ENCODE results near the gene RNF38. TPM values are rescaled to one million over a fixed set of nuclear protein-coding genes. Genes with fewer than 3 reads are reported as not detected.

The RNF38 gene
- total RNA-seq, 3 donors from 2014 or later: 30.8 to 45.8 (median 36.0) TPM

- TF ChIP-seq CTCF (IDR thresholded peaks at IDR 0.05) (no peak), POLR2A (IDR thresholded peaks at IDR 0.05) (no peak), POLR2AphosphoS5 (IDR thresholded peaks at IDR 0.05) (no peak)
- no peaks in the 10 kb centered on the region for H3K9me3 ChIP-seq
- no peaks in the 10 kb centered on the region for H3K27me3 ChIP-seq
- no peak overlapping the region for H3K27ac ChIP-seq
- no peaks in the 10 kb centered on the region for H3K4me1 ChIP-seq
- H3K36me3 ChIP-seq: no peaks in the 10 kb centered on the region
- intact Hi-C loops (cut with DNase I; ENCODE audit: low total_unique reads): no loop called here
- DNase-seq (ENCODE audit: low spot score in 2 of 2): no peak
- no peak overlapping the region for H3K4me3 ChIP-seq
Observed at GRCh38 chr9:36293918-36294317, 106.2 kb downstream of the RNF38 start.

DNA sequence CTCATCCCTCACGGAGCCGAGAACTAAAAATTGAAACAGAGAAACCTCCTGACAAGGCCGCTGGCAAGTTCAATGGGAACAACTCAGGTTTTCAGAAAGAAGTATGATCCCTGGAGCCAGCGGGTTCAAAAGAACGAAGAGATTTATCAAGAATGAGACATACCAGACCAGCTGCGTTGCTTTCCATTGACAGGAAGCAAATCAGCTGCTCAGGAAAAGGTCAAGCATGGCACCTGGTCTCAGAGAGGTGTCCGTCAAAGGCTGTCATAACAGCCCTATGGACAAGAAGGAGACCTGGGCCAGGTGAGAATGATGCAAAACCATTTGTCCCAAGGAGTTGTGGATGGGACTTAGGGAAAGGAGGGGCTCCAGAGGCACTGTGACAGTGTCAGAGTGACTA, 106.9 kb downstream of the RNF38 start:
- Histone ChIP-seq H3K36me3 (no peaks in the 10 kb centered on the region), H3K27me3 (no peaks in the 10 kb centered on the region), H3K9me3 (no peaks in the 10 kb centered on the region), H3K27ac (no peak overlapping the region), H3K4me1 (no peaks in the 10 kb centered on the region), H3K4me3 (no peak overlapping the region)
- TF ChIP-seq CTCF (IDR thresholded peaks at IDR 0.05): no peak
- TF ChIP-seq POLR2AphosphoS5 (IDR thresholded peaks at IDR 0.05): no peak
- no peak for TF ChIP-seq POLR2A (IDR thresholded peaks at IDR 0.05)
- intact Hi-C loops (cut with DNase I; ENCODE audit: low total_unique reads): no loop called here
- no peak for DNase-seq (ENCODE audit: low spot score in 2 of 2)

GRCh38 chr9:36292641-36293040, 107.4 kb downstream of the RNF38 start:
- Histone ChIP-seq H3K4me3 (no peak overlapping the region), H3K9me3 (no peaks in the 10 kb centered on the region), H3K36me3 (no peaks in the 10 kb centered on the region), H3K4me1 (no peaks in the 10 kb centered on the region), H3K27me3 (no peaks in the 10 kb centered on the region), H3K27ac (no peak overlapping the region)
- intact Hi-C loops (cut with DNase I; ENCODE audit: low total_unique reads): no loop called here
- no peak for DNase-seq (ENCODE audit: low spot score in 2 of 2)
- TF ChIP-seq POLR2A (IDR thresholded peaks at IDR 0.05) (no peak), CTCF (IDR thresholded peaks at IDR 0.05) (no peak), POLR2AphosphoS5 (IDR thresholded peaks at IDR 0.05) (no peak)

- TF ChIP-seq CTCF (IDR thresholded peaks at IDR 0.05) (no peak), POLR2A (IDR thresholded peaks at IDR 0.05) (no peak), POLR2AphosphoS5 (IDR thresholded peaks at IDR 0.05) (no peak)
- H3K36me3 ChIP-seq: no peaks in the 10 kb centered on the region
- DNase-seq (ENCODE audit: low spot score in 2 of 2): no peak
- H3K4me1 ChIP-seq: no peaks in the 10 kb centered on the region
- H3K4me3 ChIP-seq: no peak overlapping the region
- no peaks in the 10 kb centered on the region for H3K27me3 ChIP-seq
- intact Hi-C loops (cut with DNase I; ENCODE audit: low total_unique reads): no loop called here
- H3K9me3 ChIP-seq: no peaks in the 10 kb centered on the region
- H3K27ac ChIP-seq: no peak overlapping the region
Observed at GRCh38 chr9:36290996-36291395, 109.1 kb downstream of the RNF38 start.

GRCh38 chr9:36289836-36290435, 110.1 kb downstream of the RNF38 start:
- no peaks in the 10 kb centered on the region for H3K36me3 ChIP-seq
- H3K9me3 ChIP-seq: no peaks in the 10 kb centered on the region
- TF ChIP-seq POLR2AphosphoS5 (IDR thresholded peaks at IDR 0.05): no peak
- no peak for TF ChIP-seq POLR2A (IDR thresholded peaks at IDR 0.05)
- no peak for TF ChIP-seq CTCF (IDR thresholded peaks at IDR 0.05)
- H3K27ac ChIP-seq: no peak overlapping the region
- intact Hi-C loops (cut with DNase I; ENCODE audit: low total_unique reads): no loop called here
- H3K27me3 ChIP-seq: no peaks in the 10 kb centered on the region
- no peaks in the 10 kb centered on the region for H3K4me1 ChIP-seq
- H3K4me3 ChIP-seq: no peak overlapping the region
- DNase-seq (ENCODE audit: low spot score in 2 of 2): no peak
